Activated CD4-positive, CD25-positive, alpha-beta regulatory T cell (primary cell): Measurements from ENCODE around the gene AGXT.

Experiments
- DNase-seq, 4 experiments: peaks; one replicate each; lab custom pipeline; 2025; lab: John Stamatoyannopoulos, UW

Gene AGXT

GRCh38 chr2:240885566-240885965 lies 16.9 kb downstream of the AGXT start:
- no peak for DNase-seq

GRCh38 chr2:240886023-240886565 lies 17.5 kb downstream of the AGXT start:
- DNase-seq = no peak

- no peak for DNase-seq
These were observed 18.3 kb downstream of the AGXT start for GRCh38 chr2:240886678-240887609.

GRCh38 chr2:240887631-240888030 lies 19.0 kb downstream of the AGXT start:
- no peak for DNase-seq

- DNase-seq = no peak
These were observed 19.7 kb downstream of the AGXT start for GRCh38 chr2:240888130-240888889.

GRCh38 chr2:240888890-240889573 lies 20.4 kb downstream of the AGXT start:
- DNase-seq = no peak

GRCh38 chr2:240889601-240890560 lies 21.3 kb downstream of the AGXT start:
- no peak for DNase-seq

- DNase-seq = no peak
These were observed 22.1 kb downstream of the AGXT start for GRCh38 chr2:240890691-240891090.

GRCh38 chr2:240891492-240892340 lies 23.1 kb downstream of the AGXT start:
- no peak for DNase-seq

- DNase-seq = no peak
These were observed 23.7 kb downstream of the AGXT start for GRCh38 chr2:240892356-240892755.

GRCh38 chr2:240892925-240893324 lies 24.3 kb downstream of the AGXT start:
- no peak for DNase-seq

GRCh38 chr2:240893363-240893844 lies 24.8 kb downstream of the AGXT start:
- DNase-seq = peak in 1 of 4 experiments; percentile 28

GRCh38 chr2:240894006-240894405 lies 25.4 kb downstream of the AGXT start:
- no peak for DNase-seq

GRCh38 chr2:240894836-240895558 lies 26.4 kb downstream of the AGXT start:
- DNase-seq = no peak

- no peak for DNase-seq
These were observed 27.2 kb downstream of the AGXT start, which contains the start of gene MAB21L4 for GRCh38 chr2:240895656-240896388. Gene MAB21L4 (minus strand): TSS chr2:240896156. CDS start chr2:240895997, 159 bp downstream.

- no peak for DNase-seq
These were observed 27.8 kb downstream of the AGXT start for GRCh38 chr2:240896394-240896793.

GRCh38 chr2:240896871-240897692 lies 28.5 kb downstream of the AGXT start:
- DNase-seq = no peak
